ENCODE measurements around the gene PCTP.

The PCTP gene

GRCh38 chr17:55727920-55728319, 22.9 kb upstream of the PCTP start:
- no peak for DNase-seq

- no peak for DNase-seq
These were observed 22.5 kb upstream of the PCTP start for GRCh38 chr17:55728361-55728760.

- DNase-seq = no peak
These were observed 22.0 kb upstream of the PCTP start for GRCh38 chr17:55728833-55729232.

- DNase-seq = no peak
These were observed 21.4 kb upstream of the PCTP start for GRCh38 chr17:55729484-55729883.

GRCh38 chr17:55730380-55730779, 20.5 kb upstream of the PCTP start:
- no peak for DNase-seq

GRCh38 chr17:55730808-55731207, 20.0 kb upstream of the PCTP start:
- DNase-seq = no peak

- DNase-seq = no peak
These were observed 19.1 kb upstream of the PCTP start for GRCh38 chr17:55731586-55732250.

GRCh38 chr17:55734128-55734781, 16.6 kb upstream of the PCTP start:
- no peak for DNase-seq

GRCh38 chr17:55735731-55736405, 15.0 kb upstream of the PCTP start:
- no peak for DNase-seq

GRCh38 chr17:55737976-55738501, 12.8 kb upstream of the PCTP start:
- no peak for DNase-seq

GRCh38 chr17:55740511-55741355, 10.1 kb upstream of the PCTP start:
- DNase-seq = no peak

- DNase-seq = no peak
These were observed 9.5 kb upstream of the PCTP start for GRCh38 chr17:55741356-55741700.

GRCh38 chr17:55742272-55743102, 8.4 kb upstream of the PCTP start:
- no peak for DNase-seq

GRCh38 chr17:55743103-55743679, 7.7 kb upstream of the PCTP start:
- DNase-seq = peak; percentile 48

GRCh38 chr17:55745258-55745657, 5.6 kb upstream of the PCTP start:
- no peak for DNase-seq

GRCh38 chr17:55746466-55746865, 4.4 kb upstream of the PCTP start:
- DNase-seq = no peak

- DNase-seq = no peak
These were observed 3.6 kb upstream of the PCTP start for GRCh38 chr17:55747209-55747608.

- DNase-seq = no peak
These were observed 2.0 kb upstream of the PCTP start for GRCh38 chr17:55748841-55749240.

GRCh38 chr17:55749985-55750384, 866 bp upstream of the PCTP start:
- DNase-seq = no peak

- DNase-seq = no peak
These were observed 934 bp downstream of the PCTP start for GRCh38 chr17:55751720-55752250.

- no peak for DNase-seq
These were observed 5.8 kb downstream of the PCTP start for GRCh38 chr17:55756689-55757088.

GRCh38 chr17:55757659-55758058, 6.8 kb downstream of the PCTP start:
- no peak for DNase-seq

Data from NCI-H2029 (cell line).